Gastrocnemius medialis (tissue), 4 donors: ENCODE data around the gene BRSK1.

Source experiments
- CTCF ChIP-seq, 5 experiments: fragments of 450-650 bp in 3 of 5; fragments of 200-600 bp in 2 of 5; sonication (generic) in 2 of 5; IDR thresholded peaks in 4 of 5; conservative IDR thresholded peaks in 1 of 5; 1 replicate in 4 of 5; 2 replicates in 1 of 5; pipeline ENCODE4 v1.5.1; 2016 to 2019; ENCODE audit warnings: antibody characterized with exemption in 5 of 5, mild to moderate bottlenecking in 3 of 5, moderate library complexity in 3 of 5
- POLR2A ChIP-seq, 2 donors: fragments of 450-650 bp; IDR thresholded peaks; one replicate each; pipeline ENCODE4 v1.6.1; 2017; ENCODE audit warnings: antibody characterized with exemption in 2 of 2, mild to moderate bottlenecking in 2 of 2, moderate library complexity in 2 of 2

DNA sequence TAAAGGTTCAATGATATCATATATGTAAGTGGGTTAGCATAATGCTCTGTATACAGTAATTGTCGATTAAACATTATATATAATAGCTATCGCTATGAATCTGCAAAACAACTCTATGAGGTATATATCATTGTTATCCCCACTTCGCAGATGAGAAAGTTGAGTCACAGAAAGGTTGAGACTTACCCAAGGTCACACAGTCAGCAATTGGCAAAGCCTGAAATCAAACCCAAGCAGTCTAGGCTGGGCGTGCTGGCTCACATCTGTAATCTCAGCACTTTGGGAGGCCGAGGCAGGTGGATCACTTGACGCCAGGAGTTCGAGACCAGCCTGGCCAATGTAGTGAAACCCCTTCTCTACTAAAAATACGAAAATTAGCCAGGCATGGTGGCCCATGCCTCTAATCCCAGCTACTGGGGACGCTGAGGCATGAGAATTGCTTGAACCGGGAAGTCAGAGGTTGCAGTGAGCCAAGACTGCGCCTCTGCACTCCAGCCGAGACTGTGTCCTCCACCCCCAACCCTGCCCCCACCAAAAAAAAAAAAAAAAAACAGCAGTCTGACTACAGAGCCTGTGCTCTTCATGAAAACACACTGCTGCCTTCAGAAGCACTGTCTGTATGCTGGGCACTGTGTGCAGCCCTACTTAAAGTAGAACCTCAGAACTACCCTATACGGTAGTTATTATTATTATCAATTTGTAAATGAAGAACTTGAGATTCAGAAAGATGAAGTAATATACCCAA is 5.2 kb upstream of the BRSK1 start:
- no peak for TF ChIP-seq CTCF (IDR thresholded peaks at IDR 0.05 in 4 of 5, conservative IDR thresholded peaks at IDR 0.05 in 1 of 5)
- no peak for TF ChIP-seq POLR2A (IDR thresholded peaks at IDR 0.05)
